GM12878 (cell line): Measurements from ENCODE around the gene OSBPL2. TPM values are rescaled to one million over a fixed set of nuclear protein-coding genes. Genes with fewer than 3 reads are reported as not detected.

Experiments
- ATAC-seq: fragments of 200-7000 bp; cut with Tn5 transposase; 3 replicates; pipeline ENCODE4 v1.9.1; 2020; ENCODE audit warnings: mild to moderate bottlenecking, moderate library complexity
- BruUV-seq: library from RNA; stranded (reverse); fragments of 400-500 nt; replicated peaks from 2 replicates; lab custom pipeline; 2021; lab: Mats Ljungman, UMichigan
- CTCF ChIA-PET: fragments of 300-600 bp; sonication (Branson Sonifier 250); formaldehyde crosslinking; extraction: SDS; loops from one replicate; lab custom pipeline; 2021; ENCODE audit warnings: inconsistent platforms; lab: Yijun Ruan, JAX
- POLR2A ChIA-PET: fragments of 350-600 bp; formaldehyde crosslinking; extraction: SDS; loops from one replicate; lab custom pipeline; 2021; ENCODE audit warnings: inconsistent platforms; lab: Charles Lee
- RAD21 ChIA-PET: fragments of 300-600 bp; sonication (Branson Sonifier 250); formaldehyde crosslinking; loops from one replicate; lab custom pipeline; 2023; ENCODE audit warnings: antibody characterized with exemption; ENCODE audit not compliant: unreplicated experiment; lab: Charles Lee
- SMC1A ChIA-PET: fragments of 300-600 bp; sonication (Branson Sonifier 250); formaldehyde crosslinking; loops from one replicate; lab custom pipeline; 2023; ENCODE audit not compliant: unreplicated experiment, uncharacterized antibody; lab: Charles Lee
- DNase-seq: peaks from one replicate; pipeline ENCODE4 v3.0.0-alpha.2; 2011; ENCODE audit warnings: low read depth, low spot score
- FAIRE-seq: peaks from 3 replicates; lab custom pipeline; 2011; peaks lifted over from hg19 to GRCh38; lab: Jason Lieb, UNC
- H2AFZ ChIP-seq: 2 replicates; pipeline ENCODE4 v1.6.0; 2011; ENCODE audit warnings: low read depth, low read length, control low read depth; ENCODE audit not compliant: control insufficient read depth
- H3K27ac ChIP-seq: 2 replicates; pipeline ENCODE4 v1.5.1; 2011; ENCODE audit warnings: control low read depth; ENCODE audit not compliant: control insufficient read depth, insufficient read depth
- H3K27me3 ChIP-seq, 2 experiments: replicated peaks in 1 of 2; 2 replicates each; pipeline versions ENCODE4 v1.6.0 to v1.6.1; 2011; ENCODE audit warnings: low read length in 1 of 2; ENCODE audit not compliant: control insufficient read depth in 2 of 2, insufficient read depth in 2 of 2
- H3K36me3 ChIP-seq, 2 experiments: 2 replicates each; pipeline ENCODE4 v1.5.1; 2011; ENCODE audit warnings: low read length in 1 of 2; ENCODE audit not compliant: control insufficient read depth in 2 of 2, insufficient read depth in 2 of 2
- H3K4me1 ChIP-seq: 2 replicates; pipeline ENCODE4 v1.6.1; 2011; ENCODE audit warnings: mild to moderate bottlenecking, low read length, moderate library complexity, mixed read lengths; ENCODE audit not compliant: control insufficient read depth, insufficient read depth
- H3K4me2 ChIP-seq: 2 replicates; pipeline ENCODE4 v1.6.0; 2011; ENCODE audit warnings: control low read depth; ENCODE audit not compliant: control insufficient read depth, insufficient read depth
- H3K4me3 ChIP-seq: fragments of 200-600 bp; sonication (generic); 2 replicates; pipeline ENCODE4 v1.5.1; 2016
- H3K79me2 ChIP-seq: 2 replicates; pipeline ENCODE4 v1.6.0; 2011; ENCODE audit warnings: low read length; ENCODE audit not compliant: control insufficient read depth, insufficient read depth
- H3K9ac ChIP-seq: 2 replicates; pipeline ENCODE4 v1.8.0; 2011; ENCODE audit warnings: low read length, control low read depth, mixed read lengths; ENCODE audit not compliant: control insufficient read depth, insufficient read depth
- H3K9me3 ChIP-seq: replicated peaks from 3 replicates; pipeline ENCODE4 v1.5.1; 2011; ENCODE audit warnings: mild to moderate bottlenecking, low read length; ENCODE audit not compliant: control insufficient read depth, insufficient read depth
- H4K20me1 ChIP-seq: 2 replicates; pipeline ENCODE4 v1.6.0; 2011; ENCODE audit not compliant: control insufficient read depth, insufficient read depth
- BCLAF1 ChIP-seq: fragments of 450-650 bp; IDR thresholded peaks from 2 replicates; pipeline ENCODE4 v1.6.1; 2017; ENCODE audit warnings: antibody characterized with exemption, mild to moderate bottlenecking, moderate library complexity
- DPF2 ChIP-seq: fragments of 450-650 bp; IDR thresholded peaks from 2 replicates; pipeline ENCODE4 v1.6.1; 2017; ENCODE audit warnings: mild to moderate bottlenecking
- E2F4 ChIP-seq: IDR thresholded peaks from 2 replicates; pipeline ENCODE4 v1.6.1; 2012; ENCODE audit warnings: low read depth, low read length, improper control_type of control experiment
- KDM1A ChIP-seq: fragments of 200-600 bp; sonication (generic); IDR thresholded peaks from 2 replicates; pipeline ENCODE4 v1.6.1; 2016; ENCODE audit warnings: borderline replicate concordance
- MEF2A ChIP-seq: IDR thresholded peaks from 2 replicates; pipeline ENCODE4 v1.6.1; 2011; ENCODE audit warnings: low read depth, mild to moderate bottlenecking, low read length, moderate library complexity; ENCODE audit not compliant: insufficient read depth
- MTA3 ChIP-seq: IDR thresholded peaks from 2 replicates; pipeline ENCODE4 v1.6.1; 2012; ENCODE audit warnings: low read length, inconsistent platforms, borderline replicate concordance
- POU2F2 ChIP-seq: IDR thresholded peaks from 3 replicates; pipeline ENCODE4 v1.6.1; 2011; ENCODE audit warnings: low read depth, mild to moderate bottlenecking, low read length, borderline replicate concordance
- WGBS: methylation state at CpG from one replicate; pipeline ENCODE4 v1.1.6; 2016; ENCODE audit warnings: low lambda C conversion rate; ENCODE audit not compliant: insufficient replicate concordance, insufficient coverage; ENCODE audit errors: missing lambda C conversion rate; 5-methylcytosine and 5-hydroxymethylcytosine counted together
- in situ Hi-C: fragments of 300-500 bp; cut with MboI; formaldehyde crosslinking; loops from 9 replicates; pipeline ENCODE4 v1.14.3; 2018; ENCODE audit warnings: mixed read lengths
- intact Hi-C: fragments of 100-400 bp; cut with micrococcal nuclease; formaldehyde crosslinking; loops from one replicate; pipeline ENCODE4 v1.14.2; 2022; ENCODE audit not compliant: unreplicated experiment
- polyA plus RNA-seq, 11 experiments: library from polyadenylated mRNA; depleted of rRNA in 4 of 11; unstranded in 6 of 11; stranded (reverse) in 5 of 11; fragments of >200 nt; fragmentation: Nextera tagmentation in 4 of 11; fragmentation: Illumina TruSeq in 1 of 11; extraction: Ambion mirVana in 4 of 11; extraction: Trizol in 1 of 11; gene quantifications; 1 replicate in 1 of 11; 2 replicates in 10 of 11; pipeline versions ENCODE4 v1.2.1 to v1.2.3, GENCODE V29; 2011 to 2016; ENCODE audit warnings: inconsistent platforms in 2 of 11, missing spikeins in 2 of 11, low read depth in 1 of 11
- total RNA-seq, 4 experiments: library from RNA; depleted of rRNA in 3 of 4; stranded (reverse); fragments of >200 nt in 3 of 4; fragmentation: Illumina TruSeq in 1 of 4; extraction: Trizol in 1 of 4; gene quantifications; 2 replicates each; pipeline versions ENCODE4 v1.2.1 to v1.2.3, GENCODE V29; 2013 to 2021
- TF ChIP-seq, protein P1 (sequence below): fragments of 450-650 bp; conservative IDR thresholded peaks from 2 replicates; pipeline ENCODE4 v1.6.1; 2017; ENCODE audit warnings: mild to moderate bottlenecking, moderate library complexity

Gene OSBPL2
- total and polyA plus RNA-seq, 10 of the 15 experiments (the other 5 are each of a cell fraction or from before 2014, with no cell fraction given), result 2.8 to 22.3 (median 14.7) TPM

DNA sequence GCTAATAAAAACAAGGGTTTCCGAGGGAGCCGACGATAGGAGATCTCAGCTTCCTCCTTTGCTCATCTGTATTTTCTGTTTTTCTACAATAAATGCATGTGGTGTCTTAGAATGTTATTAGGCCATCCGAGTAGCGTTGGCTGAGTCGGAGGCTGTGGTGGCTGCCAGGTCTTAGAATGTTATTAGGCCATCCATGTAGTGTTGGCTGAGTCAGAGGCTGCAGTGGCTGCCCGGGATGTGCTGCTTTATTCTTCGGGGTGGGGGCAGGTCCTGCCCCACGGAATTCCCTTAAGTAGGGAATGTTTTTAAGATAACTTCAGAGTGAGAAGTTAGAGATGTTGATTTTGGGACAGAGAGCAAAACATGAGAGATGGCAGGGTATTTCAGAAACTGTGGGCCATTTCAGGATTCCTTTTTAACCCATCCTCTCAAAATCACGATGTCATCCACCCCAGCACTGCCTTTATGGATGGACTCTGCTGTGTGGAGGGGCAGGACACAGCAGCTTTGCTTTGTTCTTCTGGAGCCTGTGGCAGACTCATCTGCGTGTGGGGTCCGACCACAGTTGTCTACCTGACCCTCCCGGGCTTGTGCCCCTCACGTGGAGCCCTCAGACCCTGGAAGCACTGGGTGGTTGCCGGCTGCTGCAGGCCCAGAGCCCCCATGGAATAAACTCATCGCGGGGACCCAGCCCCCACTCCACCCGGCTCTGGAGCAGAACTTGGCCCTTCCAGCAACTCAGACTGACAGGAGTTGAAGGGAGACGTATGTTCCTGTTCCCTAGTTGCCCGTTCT is 20.4 kb downstream of the OSBPL2 start:
- no peaks in the 10 kb centered on the region for H3K9me3 ChIP-seq
- H3K4me2 ChIP-seq, result no peak overlapping the region
- in situ Hi-C loops (no loop called here), intact Hi-C loops (no loop called here)
- no peak for FAIRE-seq
- H3K27me3 ChIP-seq, result no peaks in the 10 kb centered on the region
- no TSS peak for BruUV-seq
- H4K20me1 ChIP-seq, result no peaks in the 10 kb centered on the region; the same call in 1 of the 2 replicates
- no peaks in the 10 kb centered on the region for H3K4me1 ChIP-seq
- no peak for ATAC-seq
- SMC1A ChIA-PET, result interaction anchor here (0.6 kb wide), 1 partner anchor 643 kb away, joined by 4 read pairs; no protein-coding TSS in a partner anchor
- H2AFZ ChIP-seq, result no peak overlapping the region
- CTCF ChIA-PET, result no interaction called here
- DNase-seq, result no peak
- POLR2A ChIA-PET, result no interaction called here
- no peaks in the 10 kb centered on the region for H3K79me2 ChIP-seq
- H3K4me3 ChIP-seq, result no peak overlapping the region
- RAD21 ChIA-PET, result no interaction called here
- peaks cover 19% of the 10 kb centered on the region in 2 experiments for H3K36me3 ChIP-seq
- TF ChIP-seq BCLAF1, result no peak
- TF ChIP-seq E2F4, result no peak
- TF ChIP-seq DPF2, result no peak
- TF ChIP-seq KDM1A, result no peak
- no peak for TF ChIP-seq MTA3
- no peak for TF ChIP-seq MEF2A
- TF ChIP-seq, protein P1, sequence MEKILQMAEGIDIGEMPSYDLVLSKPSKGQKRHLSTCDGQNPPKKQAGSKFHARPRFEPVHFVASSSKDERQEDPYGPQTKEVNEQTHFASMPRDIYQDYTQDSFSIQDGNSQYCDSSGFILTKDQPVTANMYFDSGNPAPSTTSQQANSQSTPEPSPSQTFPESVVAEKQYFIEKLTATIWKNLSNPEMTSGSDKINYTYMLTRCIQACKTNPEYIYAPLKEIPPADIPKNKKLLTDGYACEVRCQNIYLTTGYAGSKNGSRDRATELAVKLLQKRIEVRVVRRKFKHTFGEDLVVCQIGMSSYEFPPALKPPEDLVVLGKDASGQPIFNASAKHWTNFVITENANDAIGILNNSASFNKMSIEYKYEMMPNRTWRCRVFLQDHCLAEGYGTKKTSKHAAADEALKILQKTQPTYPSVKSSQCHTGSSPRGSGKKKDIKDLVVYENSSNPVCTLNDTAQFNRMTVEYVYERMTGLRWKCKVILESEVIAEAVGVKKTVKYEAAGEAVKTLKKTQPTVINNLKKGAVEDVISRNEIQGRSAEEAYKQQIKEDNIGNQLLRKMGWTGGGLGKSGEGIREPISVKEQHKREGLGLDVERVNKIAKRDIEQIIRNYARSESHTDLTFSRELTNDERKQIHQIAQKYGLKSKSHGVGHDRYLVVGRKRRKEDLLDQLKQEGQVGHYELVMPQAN, result no peak
- TF ChIP-seq POU2F2, result no peak
- 92% methylated on average over 20 of the region's 20 CpGs for WGBS
- no peak overlapping the region for H3K9ac ChIP-seq
- no peak overlapping the region for H3K27ac ChIP-seq
